ENCODE data around the gene NCAPH2. TPM values are rescaled to one million over a fixed set of nuclear protein-coding genes. Genes with fewer than 3 reads are reported as not detected.

NCAPH2 gene
- total and polyA plus RNA-seq, 2 of the 8 experiments (the other 6 are each of a cell fraction or from before 2014, with no cell fraction given) = 62.2 to 81.6 TPM

- TF ChIP-seq BCL11A (IDR thresholded peaks at IDR 0.05; ENCODE audit: low read depth in 2 of 2, low read length in 2 of 2) (no peak), SAP30 (IDR thresholded peaks at IDR 0.05; ENCODE audit: insufficient read depth, insufficient replicate concordance, low read length) (no peak), PHF8 (conservative IDR thresholded peaks at IDR 0.05; ENCODE audit: low read depth, low read length) (no peak), TEAD4 (IDR thresholded peaks at IDR 0.05; ENCODE audit: low read depth, low read length) (no peak), MAFK (IDR thresholded peaks at IDR 0.05; ENCODE audit: low read depth, low read length) (no peak), CBX5 (IDR thresholded peaks at IDR 0.05; ENCODE audit: low read depth, low read length) (no peak), JUND (IDR thresholded peaks at IDR 0.05; ENCODE audit: low read length) (no peak)
These were observed 39.4 kb upstream of the NCAPH2 start (continued) for GRCh38 chr22:50468626-50469025.

Data from H1 (cell line).